WTC11 (cell line): ENCODE results near the gene SPPL2B. TPM values are rescaled to one million over a fixed set of nuclear protein-coding genes. Genes with fewer than 3 reads are reported as not detected.

Experiments used
- ATAC-seq: fragments of 200-7000 bp; cut with Tn5 transposase; 2 replicates; pipeline ENCODE4 v1.10.0; 2021; ENCODE audit warnings: mild to moderate bottlenecking, moderate library complexity
- CTCF ChIA-PET: fragments of 300-600 bp; sonication (Branson Sonifier 250); formaldehyde crosslinking; loops from one replicate; lab custom pipeline; 2021; ENCODE audit warnings: antibody characterized with exemption; lab: Charles Lee
- POLR2A ChIA-PET: fragments of 350-600 bp; sonication (Branson Sonifier 250); formaldehyde crosslinking; loops from one replicate; lab custom pipeline; 2021; ENCODE audit warnings: antibody characterized with exemption; lab: Charles Lee
- DNase-seq: peaks from one replicate; pipeline ENCODE4 v3.0.0; 2021; ENCODE audit warnings: low spot score
- H3K27ac Mint-ChIP-seq: 2 replicates; pipeline ENCODE4 v1.8.0; 2021; ENCODE audit warnings: mixed read lengths
- H3K27me3 Mint-ChIP-seq: 2 replicates; pipeline ENCODE4 v1.8.0; 2021; ENCODE audit warnings: low read depth, mild to moderate bottlenecking, moderate library complexity, mixed read lengths
- H3K36me3 Mint-ChIP-seq: 2 replicates; pipeline ENCODE4 v1.8.0; 2021; ENCODE audit warnings: mixed read lengths
- H3K4me1 Mint-ChIP-seq: 2 replicates; pipeline ENCODE4 v1.8.0; 2022; ENCODE audit warnings: mixed read lengths
- H3K4me3 Mint-ChIP-seq: 2 replicates; pipeline ENCODE4 v1.8.0; 2021; ENCODE audit warnings: mild to moderate bottlenecking, moderate library complexity, mixed read lengths
- H3K9me3 Mint-ChIP-seq: 2 replicates; pipeline ENCODE4 v1.8.0; 2021; ENCODE audit warnings: mixed read lengths
- CBFB ChIP-seq: sonication (generic); formaldehyde crosslinking; IDR thresholded peaks from 2 replicates; pipeline ENCODE4 v1.8.1; 2022; ENCODE audit warnings: mild to moderate bottlenecking, low read depth, missing genetic modification reagents
- EMX1 ChIP-seq: fragments of 250-450 bp; sonication (Bioruptor Pico); IDR thresholded peaks from 2 replicates; pipeline ENCODE4 v1.8.0; 2021; ENCODE audit warnings: mild to moderate bottlenecking
- FOXJ3 ChIP-seq: sonication (generic); formaldehyde crosslinking; IDR thresholded peaks from 2 replicates; pipeline ENCODE4 v1.9.0; 2021; ENCODE audit warnings: missing genetic modification reagents, mild to moderate bottlenecking, borderline replicate concordance
- FOXP1 ChIP-seq: sonication (generic); formaldehyde crosslinking; IDR thresholded peaks from 2 replicates; pipeline ENCODE4 v1.8.0; 2022; ENCODE audit warnings: missing genetic modification reagents, mild to moderate bottlenecking, moderate library complexity, borderline replicate concordance
- GRHL2 ChIP-seq: fragments of 250-450 bp; sonication (Bioruptor Pico); IDR thresholded peaks from 2 replicates; pipeline ENCODE4 v1.8.0; 2022; ENCODE audit warnings: mild to moderate bottlenecking, moderate library complexity; ENCODE audit not compliant: insufficient replicate concordance, severe bottlenecking
- IRF2 ChIP-seq: sonication (generic); formaldehyde crosslinking; IDR thresholded peaks from 2 replicates; pipeline ENCODE4 v1.8.0; 2022; ENCODE audit warnings: low read depth, missing genetic modification reagents, borderline replicate concordance
- KAT7 ChIP-seq: sonication (generic); formaldehyde crosslinking; IDR thresholded peaks from 2 replicates; pipeline ENCODE4 v1.8.1; 2023; ENCODE audit warnings: missing genetic modification reagents, mild to moderate bottlenecking, borderline replicate concordance
- NFYB ChIP-seq: sonication (generic); formaldehyde crosslinking; conservative IDR thresholded peaks from 2 replicates; pipeline ENCODE4 v1.8.0; 2022; ENCODE audit warnings: low read depth, missing genetic modification reagents
- NR2C2 ChIP-seq: sonication (generic); formaldehyde crosslinking; IDR thresholded peaks from 2 replicates; pipeline ENCODE4 v1.8.0; 2022; ENCODE audit warnings: mild to moderate bottlenecking, missing genetic modification reagents
- NR3C1 ChIP-seq: sonication (generic); formaldehyde crosslinking; conservative IDR thresholded peaks from 2 replicates; pipeline ENCODE4 v1.8.1; 2023; ENCODE audit warnings: low read depth, mild to moderate bottlenecking, missing genetic modification reagents
- PRRX2 ChIP-seq: fragments of 250-450 bp; sonication (Bioruptor Pico); IDR thresholded peaks from 2 replicates; pipeline ENCODE4 v1.8.0; 2021; ENCODE audit warnings: mild to moderate bottlenecking
- SOX15 ChIP-seq: fragments of 250-450 bp; sonication (Bioruptor Pico); IDR thresholded peaks from 2 replicates; pipeline ENCODE4 v1.9.0; 2021; ENCODE audit warnings: mild to moderate bottlenecking
- ZNF219 ChIP-seq: sonication (generic); formaldehyde crosslinking; IDR thresholded peaks from 2 replicates; pipeline ENCODE4 v1.8.0; 2023; ENCODE audit warnings: missing genetic modification reagents, mild to moderate bottlenecking, borderline replicate concordance
- ZNF263 ChIP-seq: sonication (generic); formaldehyde crosslinking; IDR thresholded peaks from 2 replicates; pipeline ENCODE4 v1.8.1; 2022; ENCODE audit warnings: low read depth, mild to moderate bottlenecking, moderate library complexity, missing genetic modification reagents
- ZNF396 ChIP-seq: fragments of 250-450 bp; sonication (Bioruptor Pico); IDR thresholded peaks from 2 replicates; pipeline ENCODE4 v1.8.0; 2021; ENCODE audit warnings: mild to moderate bottlenecking, moderate library complexity, borderline replicate concordance
- total RNA-seq: library from RNA; stranded (reverse); gene quantifications from 3 replicates; pipeline ENCODE4 v1.2.3, GENCODE V29; 2021
- TF ChIP-seq, protein P1 (sequence below): fragments of 250-450 bp; sonication (Bioruptor Pico); IDR thresholded peaks from 2 replicates; pipeline ENCODE4 v1.8.0; 2021; ENCODE audit warnings: mild to moderate bottlenecking
- TF ChIP-seq, protein P2 (sequence below): sonication (generic); formaldehyde crosslinking; conservative IDR thresholded peaks from 2 replicates; pipeline ENCODE4 v1.8.1; 2023; ENCODE audit warnings: mild to moderate bottlenecking, low read depth, missing genetic modification reagents, moderate library complexity
- TF ChIP-seq, protein P3 (sequence below): sonication (generic); formaldehyde crosslinking; IDR thresholded peaks from 2 replicates; pipeline ENCODE4 v1.8.0; 2023; ENCODE audit warnings: missing genetic modification reagents, mild to moderate bottlenecking, borderline replicate concordance
- TF ChIP-seq, protein P4 (sequence below): sonication (generic); formaldehyde crosslinking; IDR thresholded peaks from 2 replicates; pipeline ENCODE4 v1.8.0; 2022; ENCODE audit warnings: mild to moderate bottlenecking, missing genetic modification reagents
- TF ChIP-seq, protein P5 (sequence below): fragments of 250-450 bp; sonication (Bioruptor Pico); IDR thresholded peaks from 2 replicates; pipeline ENCODE4 v1.9.0; 2021; ENCODE audit warnings: moderate library complexity, mild to moderate bottlenecking, inconsistent platforms, borderline replicate concordance

SPPL2B gene
- total RNA-seq, 1 experiment from 2014 or later: 117 TPM

DNA sequence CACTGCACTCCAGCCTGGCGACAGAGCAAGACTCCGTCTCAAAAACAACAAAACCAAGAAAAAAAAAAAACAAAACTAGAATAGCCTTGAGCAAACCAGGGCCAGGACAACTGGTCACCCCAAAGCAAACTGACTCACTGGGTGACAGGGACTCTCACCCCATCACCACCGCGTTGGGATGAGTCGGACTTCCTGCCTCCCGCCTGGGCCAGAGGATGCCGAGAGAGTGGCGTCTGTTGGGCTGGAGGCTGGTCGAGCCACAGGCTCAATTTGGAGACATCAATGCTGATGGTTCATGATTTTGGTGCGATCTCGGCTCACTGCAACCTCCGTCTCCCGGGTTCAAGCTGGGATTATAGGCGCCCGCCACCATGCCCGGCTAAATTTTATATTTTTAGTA, 43.2 kb downstream of the SPPL2B start:
- DNase-seq: no peak
- CTCF ChIA-PET: interaction anchor here (1.4 kb wide), 1 partner anchor 21 kb away, joined by 3 read pairs; no protein-coding TSS in a partner anchor

More for the DNA sequence above, 43.2 kb downstream of the SPPL2B start:
- H3K27me3 Mint-ChIP-seq: peaks cover 3% of the 10 kb centered on the region; the same call in 1 of the 2 replicates
- no peak overlapping the region for H3K4me3 Mint-ChIP-seq
- ATAC-seq: no peak
- TF ChIP-seq ZNF263 (CRISPR knock-in tag) (no peak), ZNF396 (no peak), PRRX2 (CRISPR knock-in tag) (no peak), NFYB (no peak), CBFB (CRISPR knock-in tag) (no peak), NR2C2 (CRISPR knock-in tag) (no peak), ZNF219 (CRISPR knock-in tag) (no peak), SOX15 (CRISPR knock-in tag) (no peak), EMX1 (CRISPR knock-in tag) (no peak), KAT7 (CRISPR knock-in tag) (no peak), FOXJ3 (no peak), FOXP1 (no peak), NR3C1 (no peak), IRF2 (no peak), GRHL2 (CRISPR knock-in tag) (no peak)
- TF ChIP-seq, protein P1, sequence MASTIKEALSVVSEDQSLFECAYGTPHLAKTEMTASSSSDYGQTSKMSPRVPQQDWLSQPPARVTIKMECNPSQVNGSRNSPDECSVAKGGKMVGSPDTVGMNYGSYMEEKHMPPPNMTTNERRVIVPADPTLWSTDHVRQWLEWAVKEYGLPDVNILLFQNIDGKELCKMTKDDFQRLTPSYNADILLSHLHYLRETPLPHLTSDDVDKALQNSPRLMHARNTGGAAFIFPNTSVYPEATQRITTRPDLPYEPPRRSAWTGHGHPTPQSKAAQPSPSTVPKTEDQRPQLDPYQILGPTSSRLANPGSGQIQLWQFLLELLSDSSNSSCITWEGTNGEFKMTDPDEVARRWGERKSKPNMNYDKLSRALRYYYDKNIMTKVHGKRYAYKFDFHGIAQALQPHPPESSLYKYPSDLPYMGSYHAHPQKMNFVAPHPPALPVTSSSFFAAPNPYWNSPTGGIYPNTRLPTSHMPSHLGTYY (CRISPR knock-in tag): no peak
- TF ChIP-seq, protein P2, sequence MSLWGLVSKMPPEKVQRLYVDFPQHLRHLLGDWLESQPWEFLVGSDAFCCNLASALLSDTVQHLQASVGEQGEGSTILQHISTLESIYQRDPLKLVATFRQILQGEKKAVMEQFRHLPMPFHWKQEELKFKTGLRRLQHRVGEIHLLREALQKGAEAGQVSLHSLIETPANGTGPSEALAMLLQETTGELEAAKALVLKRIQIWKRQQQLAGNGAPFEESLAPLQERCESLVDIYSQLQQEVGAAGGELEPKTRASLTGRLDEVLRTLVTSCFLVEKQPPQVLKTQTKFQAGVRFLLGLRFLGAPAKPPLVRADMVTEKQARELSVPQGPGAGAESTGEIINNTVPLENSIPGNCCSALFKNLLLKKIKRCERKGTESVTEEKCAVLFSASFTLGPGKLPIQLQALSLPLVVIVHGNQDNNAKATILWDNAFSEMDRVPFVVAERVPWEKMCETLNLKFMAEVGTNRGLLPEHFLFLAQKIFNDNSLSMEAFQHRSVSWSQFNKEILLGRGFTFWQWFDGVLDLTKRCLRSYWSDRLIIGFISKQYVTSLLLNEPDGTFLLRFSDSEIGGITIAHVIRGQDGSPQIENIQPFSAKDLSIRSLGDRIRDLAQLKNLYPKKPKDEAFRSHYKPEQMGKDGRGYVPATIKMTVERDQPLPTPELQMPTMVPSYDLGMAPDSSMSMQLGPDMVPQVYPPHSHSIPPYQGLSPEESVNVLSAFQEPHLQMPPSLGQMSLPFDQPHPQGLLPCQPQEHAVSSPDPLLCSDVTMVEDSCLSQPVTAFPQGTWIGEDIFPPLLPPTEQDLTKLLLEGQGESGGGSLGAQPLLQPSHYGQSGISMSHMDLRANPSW (CRISPR knock-in tag): no peak
- TF ChIP-seq, protein P3, sequence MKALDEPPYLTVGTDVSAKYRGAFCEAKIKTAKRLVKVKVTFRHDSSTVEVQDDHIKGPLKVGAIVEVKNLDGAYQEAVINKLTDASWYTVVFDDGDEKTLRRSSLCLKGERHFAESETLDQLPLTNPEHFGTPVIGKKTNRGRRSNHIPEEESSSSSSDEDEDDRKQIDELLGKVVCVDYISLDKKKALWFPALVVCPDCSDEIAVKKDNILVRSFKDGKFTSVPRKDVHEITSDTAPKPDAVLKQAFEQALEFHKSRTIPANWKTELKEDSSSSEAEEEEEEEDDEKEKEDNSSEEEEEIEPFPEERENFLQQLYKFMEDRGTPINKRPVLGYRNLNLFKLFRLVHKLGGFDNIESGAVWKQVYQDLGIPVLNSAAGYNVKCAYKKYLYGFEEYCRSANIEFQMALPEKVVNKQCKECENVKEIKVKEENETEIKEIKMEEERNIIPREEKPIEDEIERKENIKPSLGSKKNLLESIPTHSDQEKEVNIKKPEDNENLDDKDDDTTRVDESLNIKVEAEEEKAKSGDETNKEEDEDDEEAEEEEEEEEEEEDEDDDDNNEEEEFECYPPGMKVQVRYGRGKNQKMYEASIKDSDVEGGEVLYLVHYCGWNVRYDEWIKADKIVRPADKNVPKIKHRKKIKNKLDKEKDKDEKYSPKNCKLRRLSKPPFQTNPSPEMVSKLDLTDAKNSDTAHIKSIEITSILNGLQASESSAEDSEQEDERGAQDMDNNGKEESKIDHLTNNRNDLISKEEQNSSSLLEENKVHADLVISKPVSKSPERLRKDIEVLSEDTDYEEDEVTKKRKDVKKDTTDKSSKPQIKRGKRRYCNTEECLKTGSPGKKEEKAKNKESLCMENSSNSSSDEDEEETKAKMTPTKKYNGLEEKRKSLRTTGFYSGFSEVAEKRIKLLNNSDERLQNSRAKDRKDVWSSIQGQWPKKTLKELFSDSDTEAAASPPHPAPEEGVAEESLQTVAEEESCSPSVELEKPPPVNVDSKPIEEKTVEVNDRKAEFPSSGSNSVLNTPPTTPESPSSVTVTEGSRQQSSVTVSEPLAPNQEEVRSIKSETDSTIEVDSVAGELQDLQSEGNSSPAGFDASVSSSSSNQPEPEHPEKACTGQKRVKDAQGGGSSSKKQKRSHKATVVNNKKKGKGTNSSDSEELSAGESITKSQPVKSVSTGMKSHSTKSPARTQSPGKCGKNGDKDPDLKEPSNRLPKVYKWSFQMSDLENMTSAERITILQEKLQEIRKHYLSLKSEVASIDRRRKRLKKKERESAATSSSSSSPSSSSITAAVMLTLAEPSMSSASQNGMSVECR: no peak
- TF ChIP-seq, protein P4, sequence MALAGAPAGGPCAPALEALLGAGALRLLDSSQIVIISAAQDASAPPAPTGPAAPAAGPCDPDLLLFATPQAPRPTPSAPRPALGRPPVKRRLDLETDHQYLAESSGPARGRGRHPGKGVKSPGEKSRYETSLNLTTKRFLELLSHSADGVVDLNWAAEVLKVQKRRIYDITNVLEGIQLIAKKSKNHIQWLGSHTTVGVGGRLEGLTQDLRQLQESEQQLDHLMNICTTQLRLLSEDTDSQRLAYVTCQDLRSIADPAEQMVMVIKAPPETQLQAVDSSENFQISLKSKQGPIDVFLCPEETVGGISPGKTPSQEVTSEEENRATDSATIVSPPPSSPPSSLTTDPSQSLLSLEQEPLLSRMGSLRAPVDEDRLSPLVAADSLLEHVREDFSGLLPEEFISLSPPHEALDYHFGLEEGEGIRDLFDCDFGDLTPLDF (CRISPR knock-in tag): no peak
- TF ChIP-seq, protein P5, sequence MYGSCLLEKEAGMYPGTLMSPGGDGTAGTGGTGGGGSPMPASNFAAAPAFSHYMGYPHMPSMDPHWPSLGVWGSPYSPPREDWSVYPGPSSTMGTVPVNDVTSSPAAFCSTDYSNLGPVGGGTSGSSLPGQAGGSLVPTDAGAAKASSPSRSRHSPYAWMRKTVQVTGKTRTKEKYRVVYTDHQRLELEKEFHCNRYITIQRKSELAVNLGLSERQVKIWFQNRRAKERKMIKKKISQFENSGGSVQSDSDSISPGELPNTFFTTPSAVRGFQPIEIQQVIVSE (CRISPR knock-in tag): no peak
- no peaks in the 10 kb centered on the region for H3K36me3 Mint-ChIP-seq
- no peak overlapping the region for H3K27ac Mint-ChIP-seq
- POLR2A ChIA-PET: interaction anchor here (1.2 kb wide), 1 partner anchor 72 kb away, joined by 4 read pairs; no protein-coding TSS in a partner anchor
- peaks cover 12% of the 10 kb centered on the region for H3K9me3 Mint-ChIP-seq
- H3K4me1 Mint-ChIP-seq: no peaks in the 10 kb centered on the region
